Aorta (tissue), 5 donors: ENCODE measurements around the gene RNF151. TPM values are rescaled to one million over a fixed set of nuclear protein-coding genes. Genes with fewer than 3 reads are reported as not detected.
A peak's percentile ranks its signal among the peaks of the same experiment; 100 is the strongest.

Experiments used
- ATAC-seq: fragments of 200-7000 bp; cut with Tn5 transposase; one replicate; pipeline ENCODE4 v1.9.1; 2022; ENCODE audit warnings: moderate library complexity; ENCODE audit not compliant: low FRiP score
- DNase-seq, 2 donors: peaks; one replicate each; pipeline ENCODE4 v3.0.0-alpha.2; 2020
- H3K27ac ChIP-seq, 2 donors: one replicate each; pipeline ENCODE4 v1.5.1; 2013; ENCODE audit warnings: low read length in 2 of 2, mild to moderate bottlenecking in 2 of 2, moderate library complexity in 2 of 2, control low read depth in 1 of 2, inconsistent platforms in 1 of 2, low read depth in 1 of 2
- H3K27me3 ChIP-seq, 2 donors: one replicate each; pipeline ENCODE4 v1.6.1; 2013; ENCODE audit warnings: control low read depth in 1 of 2, low read length in 1 of 2, mild to moderate bottlenecking in 1 of 2, moderate library complexity in 1 of 2; ENCODE audit not compliant: insufficient read depth in 2 of 2, control insufficient read depth in 1 of 2
- H3K36me3 ChIP-seq, 2 donors: one replicate each; pipeline ENCODE4 v1.6.1; 2013; ENCODE audit warnings: control low read depth in 1 of 2, low read length in 1 of 2, mild to moderate bottlenecking in 1 of 2; ENCODE audit not compliant: insufficient read depth in 2 of 2, control insufficient read depth in 1 of 2
- H3K4me1 ChIP-seq, 2 donors: one replicate each; pipeline ENCODE4 v1.6.1; 2013; ENCODE audit warnings: low read length in 2 of 2, control low read depth in 1 of 2, mild to moderate bottlenecking in 1 of 2, moderate library complexity in 1 of 2; ENCODE audit not compliant: insufficient read depth in 2 of 2, control insufficient read depth in 1 of 2
- H3K4me3 ChIP-seq, 2 donors: one replicate each; pipeline ENCODE4 v1.5.1; 2013; ENCODE audit warnings: low read length in 2 of 2, control low read depth in 1 of 2, mild to moderate bottlenecking in 1 of 2
- H3K9me3 ChIP-seq: one replicate; pipeline ENCODE4 v1.6.1; 2013; ENCODE audit warnings: mild to moderate bottlenecking, low read length; ENCODE audit not compliant: control insufficient read depth
- WGBS, 2 donors: extraction: QIAGEN DNeasy Blood & Tissue Kit; methylation state at CpG; one replicate each; pipeline ENCODE4 v1.1.7; 2013; 5-methylcytosine and 5-hydroxymethylcytosine counted together
- intact Hi-C, 2 donors: fragments of 100-400 bp; cut with DNase I; formaldehyde crosslinking; loops; one replicate each; pipeline versions ENCODE4 v1.14.2 to v1.15.0; 2022
- polyA plus RNA-seq, 2 donors: library from polyadenylated mRNA; stranded (reverse); fragments of 200-250 nt; gene quantifications; one replicate each; pipeline ENCODE4 v1.2.3, GENCODE V29; 2013
- total RNA-seq, 2 donors: library from RNA; stranded (reverse); fragmentation: NEBNext Ultra II Directional; extraction: Animal tissue kit (Norgen Biotek cat#: 25700); gene quantifications; one replicate each; pipeline ENCODE4 v1.2.1, GENCODE V29; 2021
- donor health status: healthy with polysubstance abuse.
- donor health status: Bipolar disorder and iron deficiency.
- donor health status: DM: no; HTN: no; CAD: no.
- donor health status: DM: no; HTN: no; CAD: no.
- donor health status: DM: yes; HTN: yes; CAD: no.

Gene RNF151
- total and polyA plus RNA-seq, 4 donors: not detected

DNA sequence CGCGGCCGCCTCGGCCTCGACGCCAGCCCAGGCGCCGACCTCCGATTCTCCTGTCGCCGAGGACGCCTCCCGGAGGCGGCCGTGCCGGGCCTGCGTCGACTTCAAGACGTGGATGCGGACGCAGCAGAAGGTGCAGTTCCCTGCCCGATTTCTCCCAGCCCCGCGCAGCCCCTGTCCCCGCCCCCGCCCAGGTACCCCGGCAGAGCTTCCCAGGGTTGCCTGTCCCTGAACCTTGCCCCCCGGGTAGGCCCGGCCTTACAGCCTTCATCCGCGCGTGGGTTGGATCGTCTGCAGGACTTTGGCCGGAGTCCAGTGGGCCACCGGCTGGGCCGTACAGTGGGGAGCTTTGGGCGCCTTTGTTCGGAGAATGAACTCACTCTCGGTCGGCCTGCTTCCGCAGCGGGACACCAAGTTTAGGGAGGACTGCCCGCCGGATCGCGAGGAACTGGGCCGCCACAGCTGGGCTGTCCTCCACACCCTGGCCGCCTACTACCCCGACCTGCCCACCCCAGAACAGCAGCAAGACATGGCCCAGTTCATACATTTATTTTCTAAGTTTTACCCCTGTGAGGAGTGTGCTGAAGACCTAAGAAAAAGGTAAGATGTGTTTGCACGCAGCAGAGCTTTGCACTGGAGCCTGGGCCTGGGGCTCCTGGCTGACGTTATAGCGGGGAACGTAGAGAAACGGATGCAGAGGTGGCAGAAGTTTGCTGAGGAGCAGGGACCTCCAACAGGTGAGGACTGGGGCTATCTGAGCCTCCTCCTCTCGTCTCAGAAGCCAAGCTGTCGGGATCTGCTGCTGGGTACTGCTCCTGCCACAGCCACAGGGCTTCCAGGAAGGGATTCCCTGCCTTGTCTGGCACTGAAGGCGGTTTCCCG, 17.9 kb downstream of the RNF151 start:
- 11% methylated on average over 53 to 58 of the region's 58 CpGs for WGBS, 2 donors
- DNase-seq (no peak), ATAC-seq (no peak)
- Histone ChIP-seq H3K9me3 (no peaks in the 10 kb centered on the region), H3K36me3 (no peaks in the 10 kb centered on the region), H3K4me1 (peaks cover 0 to 1% of the 10 kb centered on the region in 2 donors), H3K27ac (no peak overlapping the region), H3K27me3 (no peaks in the 10 kb centered on the region), H3K4me3 (peak overlapping the region; percentile 39 to 78)
- intact Hi-C loops: no loop called here

DNA sequence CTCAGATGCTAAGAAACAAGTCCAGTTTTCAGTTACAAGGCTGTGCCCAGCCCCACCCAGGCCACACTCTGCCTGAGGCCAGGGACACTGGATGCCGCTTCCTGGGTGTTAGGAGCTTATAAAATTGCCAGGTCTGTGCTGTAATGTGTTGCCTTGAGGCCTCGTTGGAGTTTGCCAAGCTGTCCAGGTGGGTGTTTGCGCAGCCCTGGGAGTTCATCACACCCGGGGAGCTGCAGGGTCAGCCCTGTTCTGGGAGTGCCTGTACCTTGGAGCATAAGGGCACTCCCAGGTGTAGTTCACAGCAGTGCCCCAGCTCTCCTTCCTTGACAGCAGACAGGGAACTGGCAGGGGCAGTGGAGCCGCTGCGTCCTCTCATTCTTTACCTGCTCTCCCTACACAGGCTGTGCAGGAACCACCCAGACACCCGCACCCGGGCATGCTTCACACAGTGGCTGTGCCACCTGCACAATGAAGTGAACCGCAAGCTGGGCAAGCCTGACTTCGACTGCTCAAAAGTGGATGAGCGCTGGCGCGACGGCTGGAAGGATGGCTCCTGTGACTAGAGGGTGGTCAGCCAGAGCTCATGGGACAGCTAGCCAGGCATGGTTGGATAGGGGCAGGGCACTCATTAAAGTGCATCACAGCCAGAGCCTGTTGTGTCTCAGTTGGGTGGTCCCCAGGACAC, 19.0 kb downstream of the RNF151 start:
- intact Hi-C loops: no loop called here
- DNase-seq (no peak), ATAC-seq (no peak)
- H3K27me3 ChIP-seq: no peaks in the 10 kb centered on the region
- H3K27ac ChIP-seq: no peak overlapping the region
- H3K4me1 ChIP-seq: peaks cover 0 to 1% of the 10 kb centered on the region in 2 donors
- WGBS, 2 donors: 93 to 94% methylated on average over 14 of the region's 14 CpGs
- H3K4me3 ChIP-seq: no peak overlapping the region
- no peaks in the 10 kb centered on the region for H3K36me3 ChIP-seq
- H3K9me3 ChIP-seq: no peaks in the 10 kb centered on the region

- intact Hi-C loops: no loop called here
- peaks cover 0 to 1% of the 10 kb centered on the region in 2 donors for H3K4me1 ChIP-seq
- no peaks in the 10 kb centered on the region for H3K27me3 ChIP-seq
- ATAC-seq (no peak), DNase-seq (no peak)
- H3K36me3 ChIP-seq: no peaks in the 10 kb centered on the region
- H3K27ac ChIP-seq: no peak overlapping the region
- no peaks in the 10 kb centered on the region for H3K9me3 ChIP-seq
- WGBS, 2 donors: 89 to 93% methylated on average over 10 of the region's 10 CpGs
- H3K4me3 ChIP-seq: no peak overlapping the region
These were observed 20.5 kb downstream of the RNF151 start for GRCh38 chr16:1987198-1987597.

DNA sequence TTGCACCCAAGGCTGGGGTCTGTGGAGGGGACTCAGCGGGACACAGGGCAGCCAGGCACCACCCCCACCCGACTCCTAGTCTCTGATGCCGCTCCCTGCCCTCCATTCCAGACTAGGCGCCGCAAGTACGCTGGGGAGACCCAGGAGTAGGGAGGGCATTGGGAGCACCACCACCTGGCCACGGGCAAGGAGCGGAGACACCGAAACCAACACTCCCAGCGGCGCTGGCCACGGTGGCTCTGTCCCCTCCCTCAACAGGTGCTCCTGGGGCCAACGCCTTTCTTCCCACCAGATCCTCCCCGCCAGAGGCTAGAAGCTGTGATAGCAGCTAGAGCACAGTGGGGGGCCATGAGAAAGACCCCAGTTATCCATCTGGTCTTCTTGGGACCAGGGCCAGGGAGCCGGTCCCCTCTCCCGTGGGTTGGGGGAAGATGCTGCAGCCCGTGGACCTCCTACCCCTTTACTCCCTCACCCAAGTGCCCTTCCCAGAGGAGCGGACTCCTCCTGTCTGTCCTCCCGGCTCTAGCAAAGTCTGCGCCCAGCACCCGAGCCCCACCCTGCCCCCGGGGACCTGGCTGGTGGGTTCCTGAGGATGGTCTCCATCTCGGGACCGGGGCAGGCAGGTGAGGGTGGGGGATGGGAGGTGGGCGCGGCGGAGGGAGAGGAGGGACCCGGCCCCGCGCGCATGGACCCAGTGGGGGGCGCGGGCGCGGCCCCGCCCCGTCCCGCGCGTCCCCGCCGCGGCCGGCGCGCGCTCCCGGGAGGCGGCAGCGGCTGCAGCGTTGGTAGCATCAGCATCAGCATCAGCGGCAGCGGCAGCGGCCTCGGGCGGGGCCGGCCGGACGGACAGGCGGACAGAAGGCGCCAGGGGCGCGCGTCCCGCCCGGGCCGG, 22.8 kb downstream of the RNF151 start, which contains the start of gene SYNGR3:
Gene SYNGR3 (plus strand): TSS at position 762 of the 892 bp plus-strand sequence. CDS start 133 bp downstream, outside the sequence.
- Histone ChIP-seq H3K27ac (no peak within 1 kb of the TSS), H3K4me1 (no peaks in the 10 kb centered on the region), H3K36me3 (no peaks in the 10 kb centered on the region), H3K27me3 (no peaks in the 10 kb centered on the region), H3K9me3 (no peaks in the 10 kb centered on the region), H3K4me3 (no peak within 1 kb of the TSS)
- intact Hi-C loops: no loop called here
- DNase-seq: no peak
- WGBS, 2 donors: 6 to 9% methylated on average over 41 to 67 of the region's 67 CpGs
- no peak for ATAC-seq

GRCh38 chr16:1990101-1990350, 23.4 kb downstream of the RNF151 start:
- WGBS, 2 donors: 0 to 1% methylated on average over 1 to 25 of the region's 25 CpGs
- Histone ChIP-seq H3K4me1 (no peaks in the 10 kb centered on the region), H3K4me3 (no peak overlapping the region), H3K27me3 (no peaks in the 10 kb centered on the region), H3K27ac (no peak overlapping the region), H3K36me3 (no peaks in the 10 kb centered on the region), H3K9me3 (no peaks in the 10 kb centered on the region)
- DNase-seq: no peak
- no peak for ATAC-seq
- intact Hi-C loops: no loop called here

- Histone ChIP-seq H3K27ac (no peak overlapping the region), H3K9me3 (no peaks in the 10 kb centered on the region), H3K36me3 (no peaks in the 10 kb centered on the region), H3K4me3 (no peak overlapping the region), H3K27me3 (no peaks in the 10 kb centered on the region), H3K4me1 (no peaks in the 10 kb centered on the region)
- DNase-seq (no peak), ATAC-seq (no peak)
- intact Hi-C loops: no loop called here
- WGBS, 2 donors: 2 to 3% methylated on average over 44 to 50 of the region's 50 CpGs
These were observed 23.9 kb downstream of the RNF151 start for GRCh38 chr16:1990351-1991134.

DNA sequence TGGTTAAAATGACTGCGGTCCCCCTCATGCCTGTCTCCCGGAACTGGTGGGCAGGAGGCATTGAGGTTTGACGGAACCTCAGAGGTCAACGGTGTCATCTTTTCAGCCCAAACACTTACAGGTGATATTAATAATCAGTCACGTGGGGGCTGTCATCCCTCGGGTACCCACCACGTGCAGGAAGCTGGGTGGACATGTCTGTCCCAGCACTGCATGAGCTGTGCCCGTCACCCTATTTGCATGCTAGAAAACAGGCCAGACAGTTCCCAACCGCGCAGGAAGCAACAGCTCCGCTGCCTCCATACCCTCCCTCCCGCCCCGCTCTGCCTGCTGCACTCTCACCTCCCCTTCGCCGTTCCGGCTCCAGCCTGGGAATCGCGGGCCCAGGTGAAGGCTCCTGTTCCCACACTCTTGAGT, 24.5 kb downstream of the RNF151 start:
- Histone ChIP-seq H3K36me3 (no peaks in the 10 kb centered on the region), H3K4me1 (no peaks in the 10 kb centered on the region), H3K27me3 (no peaks in the 10 kb centered on the region), H3K27ac (no peak overlapping the region), H3K4me3 (no peak overlapping the region), H3K9me3 (no peaks in the 10 kb centered on the region)
- intact Hi-C loops: no loop called here
- 6 to 11% methylated on average over 17 to 18 of the region's 18 CpGs for WGBS, 2 donors
- DNase-seq (no peak), ATAC-seq (no peak)

DNA sequence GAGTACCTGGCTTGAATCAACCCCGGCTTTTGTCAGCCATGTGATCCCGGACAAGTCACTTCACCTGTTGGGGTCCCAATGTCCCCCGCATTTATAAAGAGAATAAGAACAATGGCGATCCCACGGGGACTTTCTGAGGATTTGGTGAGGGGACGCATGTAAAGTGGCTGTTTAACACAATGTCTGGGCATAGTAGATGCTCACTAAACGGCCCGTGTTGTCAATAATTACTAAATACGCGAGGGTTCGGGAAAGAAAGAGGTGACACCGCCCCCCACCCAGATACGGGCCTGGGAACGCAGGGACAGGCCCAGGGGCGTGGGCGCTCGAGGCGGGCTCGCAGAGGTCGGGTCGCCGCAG, 24.9 kb downstream of the RNF151 start:
- Histone ChIP-seq H3K27ac (no peak overlapping the region), H3K4me1 (no peaks in the 10 kb centered on the region), H3K36me3 (no peaks in the 10 kb centered on the region), H3K27me3 (no peaks in the 10 kb centered on the region), H3K4me3 (no peak overlapping the region), H3K9me3 (no peaks in the 10 kb centered on the region)
- ATAC-seq (no peak), DNase-seq (no peak)
- WGBS, 2 donors: 12 to 16% methylated on average over 21 to 22 of the region's 22 CpGs
- intact Hi-C loops: no loop called here
